Measurements from ENCODE around the gene PFAS.
"Not testable (repeated sequence)": the region's sequence is repeated elsewhere in the genome, so short reads cannot be mapped to it uniquely, and the experiment has no call there.

Gene PFAS

GRCh38 chr17:8248751-8249607 lies at the start of gene PFAS:
TSS of gene PFAS (plus strand) at chr17:8249289. CDS start at chr17:8253938, 4,649 bp downstream.
- Mint-ChIP-seq H3K9me3 (no peaks in the 10 kb centered on the region), H3K27ac (peak within 1 kb of the TSS; percentile 99), H3K36me3 (peaks cover 29% of the 10 kb centered on the region), H3K4me3 (peak within 1 kb of the TSS; percentile 88), H3K27me3 (no peaks in the 10 kb centered on the region), H3K4me1 (peaks cover 45% of the 10 kb centered on the region)
- peak; percentile 74 for ATAC-seq

GRCh38 chr17:8204761-8205555 lies 44.1 kb upstream of the PFAS start:
- H3K36me3 Mint-ChIP-seq = no peaks in the 10 kb centered on the region
- no peak for ATAC-seq
- H3K4me3 Mint-ChIP-seq = no peak overlapping the region
- no peak overlapping the region for H3K27ac Mint-ChIP-seq
- H3K4me1 Mint-ChIP-seq = peaks cover 10% of the 10 kb centered on the region
- no peaks in the 10 kb centered on the region for H3K9me3 Mint-ChIP-seq
- no peaks in the 10 kb centered on the region for H3K27me3 Mint-ChIP-seq

GRCh38 chr17:8206536-8206935 lies 42.6 kb upstream of the PFAS start:
- H3K9me3 Mint-ChIP-seq = no peaks in the 10 kb centered on the region
- no peak overlapping the region for H3K27ac Mint-ChIP-seq
- peaks cover 20% of the 10 kb centered on the region for H3K4me1 Mint-ChIP-seq
- H3K4me3 Mint-ChIP-seq = no peak overlapping the region
- ATAC-seq = no peak
- H3K36me3 Mint-ChIP-seq = no peaks in the 10 kb centered on the region
- no peaks in the 10 kb centered on the region for H3K27me3 Mint-ChIP-seq

GRCh38 chr17:8209907-8210760 lies 39.0 kb upstream of the PFAS start, which contains the start of gene AURKB:
TSS of gene AURKB (minus strand) at chr17:8210575. CDS start at chr17:8210224, 351 bp downstream.
- no peaks in the 10 kb centered on the region for H3K9me3 Mint-ChIP-seq
- H3K4me3 Mint-ChIP-seq = peak within 1 kb of the TSS; percentile 93
- ATAC-seq = peak; percentile 97
- H3K27ac Mint-ChIP-seq = peak within 1 kb of the TSS; percentile 93
- H3K36me3 Mint-ChIP-seq = no peaks in the 10 kb centered on the region
- no peaks in the 10 kb centered on the region for H3K27me3 Mint-ChIP-seq
- H3K4me1 Mint-ChIP-seq = peaks cover 21% of the 10 kb centered on the region

- Mint-ChIP-seq H3K36me3 (no peaks in the 10 kb centered on the region), H3K9me3 (no peaks in the 10 kb centered on the region), H3K27me3 (no peaks in the 10 kb centered on the region), H3K4me3 (peak overlapping the region; percentile 93), H3K27ac (peak overlapping the region; percentile 93), H3K4me1 (peaks cover 21% of the 10 kb centered on the region)
- ATAC-seq = peak; percentile 57
Observed at GRCh38 chr17:8210761-8211458, 38.2 kb upstream of the PFAS start.

- peaks cover 21% of the 10 kb centered on the region for H3K4me1 Mint-ChIP-seq
- no peak overlapping the region for H3K4me3 Mint-ChIP-seq
- no peak overlapping the region for H3K27ac Mint-ChIP-seq
- H3K36me3 Mint-ChIP-seq = no peaks in the 10 kb centered on the region
- H3K27me3 Mint-ChIP-seq = no peaks in the 10 kb centered on the region
- no peaks in the 10 kb centered on the region for H3K9me3 Mint-ChIP-seq
- no peak for ATAC-seq
Observed at GRCh38 chr17:8212312-8213180, 36.5 kb upstream of the PFAS start.

- not testable (repeated sequence) for H3K36me3 Mint-ChIP-seq, H3K4me3 Mint-ChIP-seq, H3K27me3 Mint-ChIP-seq, ATAC-seq, H3K9me3 Mint-ChIP-seq, H3K27ac Mint-ChIP-seq
- peaks cover 21% of the 10 kb centered on the region for H3K4me1 Mint-ChIP-seq
Observed at GRCh38 chr17:8214000-8214399, 35.1 kb upstream of the PFAS start.

GRCh38 chr17:8220783-8221662 lies 28.1 kb upstream of the PFAS start:
- Mint-ChIP-seq H3K27ac (peak overlapping the region; percentile 98), H3K27me3 (no peaks in the 10 kb centered on the region), H3K9me3 (no peaks in the 10 kb centered on the region), H3K36me3 (peaks cover 5% of the 10 kb centered on the region), H3K4me1 (peaks cover 39% of the 10 kb centered on the region), H3K4me3 (peak overlapping the region; percentile 98)
- peak; percentile 37 for ATAC-seq

- Mint-ChIP-seq H3K4me1 (peaks cover 47% of the 10 kb centered on the region), H3K27me3 (no peaks in the 10 kb centered on the region), H3K27ac (peak overlapping the region; percentile 98), H3K36me3 (peaks cover 6% of the 10 kb centered on the region), H3K9me3 (no peaks in the 10 kb centered on the region), H3K4me3 (peak overlapping the region; percentile 98)
- ATAC-seq = peak; percentile 82
Observed at GRCh38 chr17:8221663-8222379, 27.3 kb upstream of the PFAS start.

GRCh38 chr17:8222380-8222629 lies 26.8 kb upstream of the PFAS start:
- Mint-ChIP-seq H3K36me3 (peaks cover 11% of the 10 kb centered on the region), H3K27ac (peak overlapping the region; percentile 98), H3K4me3 (peak overlapping the region; percentile 98), H3K4me1 (peaks cover 52% of the 10 kb centered on the region), H3K27me3 (no peaks in the 10 kb centered on the region), H3K9me3 (no peaks in the 10 kb centered on the region)
- peak; percentile 68 for ATAC-seq

- H3K9me3 Mint-ChIP-seq = no peaks in the 10 kb centered on the region
- H3K4me1 Mint-ChIP-seq = peaks cover 57% of the 10 kb centered on the region
- peaks cover 16% of the 10 kb centered on the region for H3K36me3 Mint-ChIP-seq
- H3K27ac Mint-ChIP-seq = peak overlapping the region; percentile 98
- peak overlapping the region; percentile 98 for H3K4me3 Mint-ChIP-seq
- no peaks in the 10 kb centered on the region for H3K27me3 Mint-ChIP-seq
- peak; percentile 79 for ATAC-seq
Observed at GRCh38 chr17:8222630-8223355, 26.3 kb upstream of the PFAS start.

Measured in stimulated activated memory B cell treated with anti-CD40 and anti-IgM and Interleukin-4, amounts not matched to agents 10 μg/mL and 1 μg/mL and 100 μg/mL, for 72 hours (primary cell).